MV-4-11 (cell line): ENCODE measurements around the gene SLC39A11.
"Not testable (repeated sequence)": the region's sequence is repeated elsewhere in the genome, so short reads cannot be mapped to it uniquely, and the experiment has no call there.

Source experiments
- DNase-seq: peaks from one replicate; lab custom pipeline; 2025; lab: John Stamatoyannopoulos, UW

The SLC39A11 gene

DNA sequence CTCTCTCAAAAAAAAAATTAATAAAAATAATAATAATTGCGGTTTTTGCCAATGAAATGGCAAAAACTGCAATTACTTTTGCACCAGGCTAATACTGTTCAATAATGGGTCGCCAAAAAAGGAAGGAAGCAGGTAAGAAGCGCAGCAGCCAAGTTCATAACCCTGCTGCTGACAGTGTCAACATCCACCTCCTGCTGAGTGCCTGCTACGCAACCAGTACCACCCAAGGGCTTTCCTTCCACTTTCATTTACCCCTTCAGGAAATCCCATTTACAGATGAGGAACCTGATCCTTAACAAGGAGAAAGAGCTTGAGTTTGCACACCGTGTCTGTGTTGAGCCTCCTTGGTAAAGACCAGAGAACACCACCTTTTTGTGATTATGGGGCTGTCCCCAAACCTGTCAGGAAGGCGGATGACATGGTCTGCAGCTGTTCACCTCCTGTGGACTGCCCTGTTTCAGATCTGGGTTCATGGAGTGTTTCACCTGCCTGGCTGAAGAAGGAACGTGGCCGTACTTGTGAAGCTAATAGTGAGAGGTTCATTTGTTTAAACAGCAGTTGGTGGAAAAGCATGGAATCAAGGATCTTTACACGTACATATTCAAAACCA, 378.0 kb downstream of the SLC39A11 start:
- DNase-seq: peak; percentile 71

DNA sequence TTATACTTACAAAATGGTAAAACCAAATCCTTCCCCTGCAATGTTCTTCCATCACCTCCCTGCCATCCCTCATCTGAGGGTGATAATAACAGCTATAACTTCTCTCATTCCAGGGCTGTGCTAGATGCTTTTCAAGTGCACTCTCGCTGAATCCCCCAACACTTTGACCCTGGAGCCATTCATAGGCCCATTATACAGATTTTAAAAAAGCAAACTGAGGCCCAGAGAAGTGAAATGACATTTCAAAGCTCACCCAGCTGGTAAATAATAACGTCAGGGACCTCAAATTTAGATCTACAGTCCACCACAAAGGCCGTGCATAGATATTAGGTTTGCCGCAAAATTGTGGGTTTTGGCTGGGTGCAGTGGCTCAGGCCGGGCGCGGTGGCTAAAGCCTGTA, 378.8 kb downstream of the SLC39A11 start:
- no peak for DNase-seq

DNA sequence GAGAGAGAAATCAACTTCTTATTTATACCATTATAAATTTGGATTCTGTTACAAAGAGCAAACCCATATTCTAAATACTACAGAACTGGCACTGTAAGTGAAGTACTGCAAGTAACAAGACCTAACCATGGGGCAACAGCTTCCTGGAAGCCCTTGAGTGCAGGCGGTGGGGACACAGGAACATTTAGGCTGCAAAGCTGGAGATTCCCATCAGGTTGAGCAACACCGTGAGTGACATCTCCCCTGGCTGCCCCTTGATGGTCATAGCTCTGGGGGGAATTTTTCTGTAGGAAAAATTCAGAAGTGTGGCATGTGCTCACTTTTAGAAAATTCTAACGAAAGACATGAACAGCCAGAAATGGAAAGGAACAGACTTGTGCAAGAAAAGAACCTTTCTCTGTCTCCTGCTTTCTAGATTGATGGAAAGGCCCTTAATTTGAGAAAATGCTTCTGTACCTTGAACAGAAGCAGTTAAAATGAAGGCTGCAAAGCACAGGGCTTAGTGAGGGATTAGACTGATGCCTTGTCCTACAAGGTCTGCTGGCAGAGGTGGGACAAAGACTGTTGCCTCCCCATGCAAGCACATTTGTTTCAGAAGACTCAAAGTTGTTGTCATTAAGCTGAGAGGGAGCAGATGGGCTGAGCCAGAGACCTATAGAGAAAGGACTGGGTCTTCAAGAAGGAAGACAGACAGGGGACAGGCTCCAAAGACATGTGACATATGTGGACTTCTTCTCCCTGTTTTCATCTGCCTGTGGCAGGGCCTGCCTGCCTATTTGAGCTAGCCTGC, 380.8 kb downstream of the SLC39A11 start:
- DNase-seq: no peak

- peak; percentile 83 for DNase-seq
These were observed 381.7 kb downstream of the SLC39A11 start for GRCh38 chr17:72710834-72711233.

- peak; percentile 35 for DNase-seq
These were observed 382.3 kb downstream of the SLC39A11 start for GRCh38 chr17:72710202-72710601.

GRCh38 chr17:72708682-72709081, 383.8 kb downstream of the SLC39A11 start:
- DNase-seq: not testable (repeated sequence)

GRCh38 chr17:72707881-72708280, 384.6 kb downstream of the SLC39A11 start:
- no peak for DNase-seq

DNA sequence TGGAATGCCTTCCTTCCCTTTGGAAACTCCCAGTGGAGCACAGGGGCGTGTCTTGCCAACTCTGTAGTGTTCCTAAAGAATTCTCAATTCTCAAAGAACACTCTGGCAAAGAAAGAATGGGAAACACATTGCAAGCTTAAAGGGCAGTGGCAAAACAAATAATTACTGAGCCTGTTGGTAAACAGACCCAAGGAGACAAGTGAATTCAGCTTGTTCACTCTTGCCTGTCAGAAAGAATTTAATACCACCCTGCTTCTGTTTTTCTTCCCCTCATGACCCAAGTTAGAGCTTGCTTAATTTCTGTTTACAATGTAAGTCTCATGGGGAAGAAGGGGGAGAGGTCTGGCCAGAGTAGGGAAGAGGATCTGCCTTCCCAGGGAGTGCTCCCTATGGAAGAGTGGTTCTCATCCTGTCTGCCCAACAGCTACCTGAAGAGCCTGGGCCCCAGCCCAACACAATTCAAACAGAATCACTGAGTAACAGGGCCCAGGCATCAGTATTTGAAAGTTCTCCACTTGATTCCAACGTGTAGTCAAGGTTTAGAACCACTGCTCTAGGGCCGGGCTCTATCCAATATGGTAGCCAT, 386.0 kb downstream of the SLC39A11 start:
- DNase-seq: no peak

- DNase-seq: no peak
These were observed 386.5 kb downstream of the SLC39A11 start for GRCh38 chr17:72705905-72706395.

- DNase-seq: no peak
These were observed 389.5 kb downstream of the SLC39A11 start for GRCh38 chr17:72702998-72703397.

DNA sequence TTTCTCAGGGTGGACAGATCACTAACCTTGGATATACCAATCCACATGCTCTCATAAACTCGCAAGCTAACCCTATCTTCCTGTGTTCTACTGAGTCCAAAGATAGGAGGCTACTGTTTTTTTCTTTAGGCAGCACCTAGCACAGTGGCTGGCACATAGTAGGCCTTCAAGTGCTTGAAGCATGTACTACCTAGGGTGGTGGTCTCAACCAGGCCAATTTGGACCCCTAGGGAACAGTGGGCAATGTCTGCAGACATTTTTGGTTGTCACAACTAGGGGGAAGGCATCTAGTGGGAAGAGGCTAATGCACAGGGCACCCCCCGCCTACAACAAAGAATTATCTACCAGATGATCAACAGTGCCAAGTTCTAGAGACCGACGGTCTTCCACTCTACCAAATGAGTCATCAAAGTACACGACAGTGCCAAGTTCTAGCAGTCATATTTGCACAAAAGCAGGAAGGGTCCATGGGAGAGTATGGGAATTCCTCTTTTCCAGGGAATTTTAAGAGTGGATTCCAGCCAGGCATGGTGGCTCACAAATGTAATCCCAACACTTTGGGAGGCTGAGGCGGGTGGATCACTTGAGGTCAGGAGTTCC, 390.3 kb downstream of the SLC39A11 start:
- DNase-seq: no peak

- no peak for DNase-seq
These were observed 392.3 kb downstream of the SLC39A11 start for GRCh38 chr17:72700226-72700625.

DNA sequence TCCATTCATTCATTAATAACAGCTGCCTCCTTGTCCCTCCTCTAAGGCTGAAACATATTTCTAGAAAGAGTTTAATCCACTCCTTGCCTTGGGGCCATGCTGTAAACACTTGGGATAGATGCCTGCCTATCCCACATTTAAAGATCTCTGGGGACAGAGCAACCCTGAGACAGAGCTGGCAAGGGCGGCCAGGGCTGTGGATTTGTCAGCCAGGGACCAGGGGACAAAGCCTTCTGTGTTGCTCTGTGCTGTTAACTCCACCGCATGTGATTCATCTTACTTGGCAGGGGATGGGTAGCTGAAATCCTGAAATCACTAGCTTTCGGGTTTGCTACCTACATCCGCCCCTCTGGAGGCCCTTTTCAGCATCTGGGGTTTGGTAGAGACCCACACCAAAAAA, 392.9 kb downstream of the SLC39A11 start:
- DNase-seq: no peak

DNA sequence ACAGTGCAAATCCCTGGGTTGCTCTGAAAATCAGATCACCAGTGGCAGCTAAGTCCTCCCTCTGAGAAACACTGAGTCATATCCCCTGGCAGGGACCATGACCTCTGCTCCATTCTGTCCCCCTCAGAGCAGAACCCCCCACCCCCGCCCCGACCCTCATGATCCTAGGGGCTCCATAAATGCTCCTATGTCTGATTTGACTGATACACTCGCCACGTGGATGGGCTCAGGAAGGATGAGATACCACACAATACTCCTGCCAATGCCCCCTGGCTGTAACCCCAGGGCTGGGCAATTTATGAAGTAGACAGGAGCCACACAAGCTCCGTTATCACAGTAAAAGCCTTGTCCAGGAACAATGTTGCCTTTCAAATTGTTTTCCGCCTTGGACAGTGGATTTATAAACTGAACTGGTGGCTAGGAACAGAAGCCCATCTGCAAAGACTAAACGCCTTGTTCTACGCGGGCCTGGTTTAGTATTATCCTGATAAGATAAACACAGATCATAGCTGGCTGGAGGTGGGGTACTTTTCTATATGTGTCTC, 394.8 kb downstream of the SLC39A11 start:
- DNase-seq: no peak

GRCh38 chr17:72696721-72697120, 395.8 kb downstream of the SLC39A11 start:
- no peak for DNase-seq

GRCh38 chr17:72696156-72696555, 396.3 kb downstream of the SLC39A11 start:
- no peak for DNase-seq

GRCh38 chr17:72693956-72694355, 398.5 kb downstream of the SLC39A11 start:
- DNase-seq: no peak

DNA sequence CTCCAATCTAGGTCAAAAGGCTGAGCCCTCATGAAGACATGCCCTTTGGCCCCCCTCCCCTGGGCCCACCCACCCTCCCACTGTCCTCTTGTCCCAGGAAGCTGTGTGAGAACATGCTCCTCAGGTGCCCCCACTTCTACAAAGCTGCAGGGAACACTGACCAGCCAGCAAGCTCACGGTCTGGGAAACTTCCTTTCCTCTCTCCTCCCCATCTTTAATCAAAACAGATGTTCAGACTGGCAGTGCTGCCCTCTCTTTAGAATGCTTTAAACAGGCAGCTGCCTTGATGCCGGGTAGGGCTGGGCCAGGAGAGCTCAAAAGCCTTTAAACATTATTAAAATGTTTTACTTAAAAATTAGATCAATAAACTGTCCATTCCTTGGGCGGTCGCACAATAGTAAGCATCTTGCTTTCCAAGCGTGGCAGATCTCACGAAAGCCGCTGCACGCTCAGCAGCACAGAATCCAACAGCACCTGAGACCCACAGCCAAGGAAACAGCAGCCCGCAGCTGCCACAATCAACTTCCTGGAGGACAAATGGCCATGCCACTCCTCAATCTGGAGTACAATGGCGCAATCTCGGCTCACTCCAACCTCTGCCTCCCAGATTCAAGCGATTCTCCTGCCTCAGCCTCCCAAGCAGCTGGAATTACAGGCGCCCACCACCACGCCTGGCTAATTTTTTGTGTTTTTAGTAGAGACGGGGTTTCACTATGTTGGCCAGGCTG, 399.2 kb downstream of the SLC39A11 start:
- no peak for DNase-seq

- DNase-seq: no peak
These were observed 399.8 kb downstream of the SLC39A11 start for GRCh38 chr17:72692676-72693075.

- no peak for DNase-seq
These were observed 400.9 kb downstream of the SLC39A11 start for GRCh38 chr17:72691586-72691985.

DNA sequence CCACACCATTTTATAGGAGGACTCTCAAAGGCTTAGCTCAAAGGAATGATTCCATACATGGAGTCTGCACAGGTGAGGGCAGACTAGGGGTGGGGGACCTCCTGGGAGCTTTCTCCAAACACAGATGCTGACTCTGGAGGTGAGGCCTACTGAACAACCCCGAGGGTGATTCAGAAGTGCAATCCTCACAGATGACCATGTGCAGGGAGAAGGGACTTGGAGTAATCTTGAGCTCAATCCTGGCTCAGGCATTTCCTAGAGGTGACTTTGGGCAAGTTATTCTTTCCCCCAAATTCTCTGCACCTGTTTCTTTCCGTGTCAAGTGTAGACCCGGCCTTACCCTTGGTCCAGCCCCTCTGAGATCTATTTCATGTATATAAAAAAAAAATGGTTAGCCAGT, 401.5 kb downstream of the SLC39A11 start:
- no peak for DNase-seq

DNA sequence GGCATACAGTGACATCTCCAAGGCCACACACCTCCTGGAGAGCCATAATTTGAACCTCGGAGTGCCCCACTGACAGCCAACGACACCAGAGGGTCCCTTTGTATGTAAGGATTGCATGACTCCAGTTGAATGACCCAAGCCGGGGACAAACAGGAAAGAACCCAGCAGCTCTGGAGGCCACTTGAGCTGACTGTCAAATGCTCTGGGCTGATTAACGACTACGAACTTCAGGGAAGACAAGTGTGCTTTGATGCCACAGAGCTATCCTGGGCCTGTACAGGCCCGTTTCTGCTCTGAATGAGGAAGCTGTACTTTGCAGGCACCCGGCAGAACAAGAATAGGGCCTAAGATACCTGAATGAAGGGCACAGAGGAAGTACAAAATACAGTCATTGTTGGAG, 404.6 kb downstream of the SLC39A11 start:
- DNase-seq: peak; percentile 64
